Renal pelvis (tissue), 4 donors: Measurements from ENCODE around the gene VGLL3. TPM values are rescaled to one million over a fixed set of nuclear protein-coding genes. Genes with fewer than 3 reads are reported as not detected.
"Not testable (repeated sequence)": the region's sequence is repeated elsewhere in the genome, so short reads cannot be mapped to it uniquely, and the experiment has no call there.

Experiments used
- DNase-seq: peaks from one replicate; pipeline ENCODE4 v3.0.0-alpha.2; 2013
- polyA plus RNA-seq, 3 donors: library from polyadenylated mRNA; unstranded; fragments of 120-200 nt; gene quantifications; one replicate each; pipeline ENCODE4 v1.2.1, GENCODE V29; 2013; ENCODE audit not compliant: insufficient read length in 3 of 3

Gene VGLL3
- polyA plus RNA-seq, 3 donors = 4.4 to 5.5 (median 4.8) TPM

GRCh38 chr3:86990012-86990733, 776 bp downstream of the VGLL3 start:
- DNase-seq = no peak

GRCh38 chr3:86989611-86990010, 1.3 kb downstream of the VGLL3 start:
- DNase-seq = no peak

GRCh38 chr3:86989006-86989405, 1.9 kb downstream of the VGLL3 start:
- DNase-seq = no peak

GRCh38 chr3:86988235-86988634, 2.7 kb downstream of the VGLL3 start:
- DNase-seq = no peak

GRCh38 chr3:86987421-86987715, 3.6 kb downstream of the VGLL3 start:
- no peak for DNase-seq

- no peak for DNase-seq
Measured at GRCh38 chr3:86986671-86987420, 4.1 kb downstream of the VGLL3 start.

- DNase-seq = no peak
Measured at GRCh38 chr3:86985181-86985826, 5.6 kb downstream of the VGLL3 start.

GRCh38 chr3:86984271-86984670, 6.7 kb downstream of the VGLL3 start:
- DNase-seq = no peak

GRCh38 chr3:86982883-86983282, 8.1 kb downstream of the VGLL3 start:
- DNase-seq = no peak

- DNase-seq = no peak
Measured at GRCh38 chr3:86978111-86978551, 12.8 kb downstream of the VGLL3 start.

- DNase-seq = no peak
Measured at GRCh38 chr3:86976219-86976618, 14.7 kb downstream of the VGLL3 start.

GRCh38 chr3:86974177-86974576, 16.8 kb downstream of the VGLL3 start:
- not testable (repeated sequence) for DNase-seq

GRCh38 chr3:86973440-86973839, 17.5 kb downstream of the VGLL3 start:
- no peak for DNase-seq

- DNase-seq = no peak
Measured at GRCh38 chr3:86969500-86970189, 21.3 kb downstream of the VGLL3 start.

- DNase-seq = no peak
Measured at GRCh38 chr3:86968244-86968932, 22.6 kb downstream of the VGLL3 start.

GRCh38 chr3:86967062-86967461, 23.9 kb downstream of the VGLL3 start:
- no peak for DNase-seq

- no peak for DNase-seq
Measured at GRCh38 chr3:86965166-86965565, 25.8 kb downstream of the VGLL3 start.

GRCh38 chr3:86963611-86964010, 27.3 kb downstream of the VGLL3 start:
- DNase-seq = no peak

- no peak for DNase-seq
Measured at GRCh38 chr3:86961297-86961696, 29.7 kb downstream of the VGLL3 start.

- DNase-seq = no peak
Measured at GRCh38 chr3:86960550-86960949, 30.4 kb downstream of the VGLL3 start.

GRCh38 chr3:86958534-86958933, 32.4 kb downstream of the VGLL3 start:
- DNase-seq = no peak

- DNase-seq = no peak
Measured at GRCh38 chr3:86954747-86955146, 36.2 kb downstream of the VGLL3 start.
